ENCODE measurements around the gene DOCK6.
A peak's percentile ranks its signal among the peaks of the same experiment; 100 is the strongest.

Gene DOCK6

GRCh38 chr19:11265785-11266236 lies 3.5 kb upstream of the DOCK6 start:
- DNase-seq (ENCODE audit: low read depth) = no peak
- no peak overlapping the region for H3K4me3 ChIP-seq (replicated peaks; ENCODE audit: low read depth, low read length)
- TF ChIP-seq, protein P1, sequence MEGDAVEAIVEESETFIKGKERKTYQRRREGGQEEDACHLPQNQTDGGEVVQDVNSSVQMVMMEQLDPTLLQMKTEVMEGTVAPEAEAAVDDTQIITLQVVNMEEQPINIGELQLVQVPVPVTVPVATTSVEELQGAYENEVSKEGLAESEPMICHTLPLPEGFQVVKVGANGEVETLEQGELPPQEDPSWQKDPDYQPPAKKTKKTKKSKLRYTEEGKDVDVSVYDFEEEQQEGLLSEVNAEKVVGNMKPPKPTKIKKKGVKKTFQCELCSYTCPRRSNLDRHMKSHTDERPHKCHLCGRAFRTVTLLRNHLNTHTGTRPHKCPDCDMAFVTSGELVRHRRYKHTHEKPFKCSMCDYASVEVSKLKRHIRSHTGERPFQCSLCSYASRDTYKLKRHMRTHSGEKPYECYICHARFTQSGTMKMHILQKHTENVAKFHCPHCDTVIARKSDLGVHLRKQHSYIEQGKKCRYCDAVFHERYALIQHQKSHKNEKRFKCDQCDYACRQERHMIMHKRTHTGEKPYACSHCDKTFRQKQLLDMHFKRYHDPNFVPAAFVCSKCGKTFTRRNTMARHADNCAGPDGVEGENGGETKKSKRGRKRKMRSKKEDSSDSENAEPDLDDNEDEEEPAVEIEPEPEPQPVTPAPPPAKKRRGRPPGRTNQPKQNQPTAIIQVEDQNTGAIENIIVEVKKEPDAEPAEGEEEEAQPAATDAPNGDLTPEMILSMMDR (IDR thresholded peaks at IDR 0.05; ENCODE audit: low read length, missing control alignments) = no peak

- no peak for DNase-seq (ENCODE audit: low read depth)
- TF ChIP-seq, protein P1 (IDR thresholded peaks at IDR 0.05; ENCODE audit: low read length, missing control alignments) = no peak
- no peak overlapping the region for H3K4me3 ChIP-seq (replicated peaks; ENCODE audit: low read depth, low read length)
Measured at GRCh38 chr19:11265177-11265784, 3.0 kb upstream of the DOCK6 start.

- no peak overlapping the region for H3K4me3 ChIP-seq (replicated peaks; ENCODE audit: low read depth, low read length)
- no peak for DNase-seq (ENCODE audit: low read depth)
- TF ChIP-seq, protein P1 (IDR thresholded peaks at IDR 0.05; ENCODE audit: low read length, missing control alignments) = no peak
Measured at GRCh38 chr19:11264452-11265176, 2.3 kb upstream of the DOCK6 start.

- no peak overlapping the region for H3K4me3 ChIP-seq (replicated peaks; ENCODE audit: low read depth, low read length)
- no peak for DNase-seq (ENCODE audit: low read depth)
- TF ChIP-seq, protein P1 (IDR thresholded peaks at IDR 0.05; ENCODE audit: low read length, missing control alignments) = no peak
Measured at GRCh38 chr19:11263726-11264125, 1.4 kb upstream of the DOCK6 start.

- no peak for DNase-seq (ENCODE audit: low read depth)
- H3K4me3 ChIP-seq (replicated peaks; ENCODE audit: low read depth, low read length) = peak overlapping the region; percentile 77
- TF ChIP-seq, protein P1 (IDR thresholded peaks at IDR 0.05; ENCODE audit: low read length, missing control alignments) = no peak
Measured at GRCh38 chr19:11261431-11261970, 823 bp downstream of the DOCK6 start.

GRCh38 chr19:11260996-11261395 lies 1.3 kb downstream of the DOCK6 start:
- DNase-seq (ENCODE audit: low read depth) = no peak
- TF ChIP-seq, protein P1 (IDR thresholded peaks at IDR 0.05; ENCODE audit: low read length, missing control alignments) = no peak
- peak overlapping the region; percentile 77 for H3K4me3 ChIP-seq (replicated peaks; ENCODE audit: low read depth, low read length)
